Right ventricle myocardium superior (tissue), 1 donor: Measurements from ENCODE around the gene KIRREL1. TPM values are rescaled to one million over a fixed set of nuclear protein-coding genes. Genes with fewer than 3 reads are reported as not detected.

Source experiments
- ATAC-seq: fragments of 200-7000 bp; cut with Tn5 transposase; one replicate; pipeline ENCODE4 v1.9.1; 2020; ENCODE audit warnings: mild to moderate bottlenecking; ENCODE audit not compliant: poor library complexity
- DNase-seq: peaks from one replicate; pipeline ENCODE4 v3.0.0-alpha.2; 2020
- intact Hi-C: fragments of 100-400 bp; cut with DNase I; formaldehyde crosslinking; loops from one replicate; pipeline ENCODE4 v1.11.2; 2022
- total RNA-seq: library from RNA; stranded (reverse); fragmentation: NEBNext Ultra II Directional; extraction: Animal tissue kit (Norgen Biotek cat#: 25700); gene quantifications from one replicate; pipeline ENCODE4 v1.2.1, GENCODE V29; 2021
- donor health status: DM: no; HTN: yes; CAD: no; lungs with severe emphysema.

The KIRREL1 gene
- total RNA-seq, 1 donor from 2014 or later = 9.5 TPM

GRCh38 chr1:158087320-158087927, 94.0 kb downstream of the KIRREL1 start:
- intact Hi-C loops = loop anchor here (2.0 kb wide), 1 partner anchor 95 kb away; the partner anchor contains the start of gene KIRREL1
- DNase-seq = peak; percentile 46
- peak; percentile 45 for ATAC-seq

- intact Hi-C loops = no loop called here
- DNase-seq (no peak), ATAC-seq (no peak)
Observed at GRCh38 chr1:158089476-158089875, 96.0 kb downstream of the KIRREL1 start.

DNA sequence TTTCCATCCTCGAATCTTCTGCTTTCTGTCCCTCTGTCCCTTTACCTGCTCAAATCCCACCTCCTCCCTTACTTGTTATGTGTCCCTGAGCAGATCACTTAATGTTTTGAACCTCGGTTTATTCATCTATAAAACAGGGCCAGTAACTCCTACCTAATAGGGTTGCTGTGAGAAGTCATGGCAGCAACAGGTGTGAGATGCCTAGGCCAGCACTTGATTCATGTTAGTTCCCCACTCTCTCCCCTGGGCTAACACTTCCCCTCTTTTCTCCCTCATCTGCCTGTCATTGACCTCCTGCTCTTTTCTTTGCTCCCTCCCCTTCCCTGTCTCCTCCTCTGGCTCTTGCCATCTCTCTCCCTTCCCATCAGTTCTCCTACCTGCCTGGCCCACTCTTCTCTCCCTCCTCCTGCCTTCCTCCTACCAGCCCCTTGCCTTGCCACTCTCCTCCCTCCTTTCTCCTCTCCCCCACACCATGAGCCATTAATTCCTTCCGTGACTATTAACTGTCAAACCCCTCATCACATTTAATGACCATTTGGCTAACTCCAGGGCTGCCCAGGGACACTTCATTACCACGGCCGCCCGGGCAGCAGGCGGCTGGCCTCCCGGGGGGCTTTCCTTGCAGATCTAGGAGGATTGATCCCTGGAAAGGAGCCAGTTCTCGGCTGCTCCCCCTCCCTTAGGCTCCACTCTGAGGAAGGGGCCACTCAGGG, 96.6 kb downstream of the KIRREL1 start:
- ATAC-seq (no peak), DNase-seq (no peak)
- intact Hi-C loops = no loop called here

DNA sequence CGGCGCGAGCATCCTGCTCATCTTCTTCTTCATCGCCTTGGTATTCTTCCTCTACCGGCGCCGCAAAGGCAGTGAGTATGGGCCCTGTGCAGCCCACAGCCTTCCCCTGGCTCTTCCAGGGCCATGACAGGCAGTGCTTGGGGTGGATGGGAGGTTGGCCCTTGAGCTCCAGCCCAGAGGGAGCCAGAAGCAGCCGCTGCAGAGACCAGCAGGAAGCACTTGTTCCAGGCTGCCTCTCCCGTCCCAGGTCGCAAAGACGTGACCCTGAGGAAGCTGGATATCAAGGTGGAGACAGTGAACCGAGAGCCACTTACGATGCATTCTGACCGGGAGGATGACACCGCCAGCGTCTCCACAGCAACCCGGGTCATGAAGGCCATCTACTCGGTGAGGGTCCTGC, 99.9 kb downstream of the KIRREL1 start:
- DNase-seq = no peak
- intact Hi-C loops = no loop called here
- ATAC-seq = no peak

DNA sequence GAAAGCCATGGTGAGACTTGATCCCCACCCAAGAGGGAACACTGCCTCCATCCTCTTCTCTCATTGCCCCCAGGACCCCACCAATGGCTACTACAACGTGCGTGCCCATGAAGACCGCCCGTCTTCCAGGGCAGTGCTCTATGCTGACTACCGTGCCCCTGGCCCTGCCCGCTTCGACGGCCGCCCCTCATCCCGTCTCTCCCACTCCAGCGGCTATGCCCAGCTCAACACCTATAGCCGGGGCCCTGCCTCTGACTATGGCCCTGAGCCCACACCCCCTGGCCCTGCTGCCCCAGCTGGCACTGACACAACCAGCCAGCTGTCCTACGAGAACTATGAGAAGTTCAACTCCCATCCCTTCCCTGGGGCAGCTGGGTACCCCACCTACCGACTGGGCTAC, 101.1 kb downstream of the KIRREL1 start:
- intact Hi-C loops = no loop called here
- DNase-seq (no peak), ATAC-seq (no peak)

- intact Hi-C loops = no loop called here
- ATAC-seq (peak; percentile 71), DNase-seq (no peak)
Observed at GRCh38 chr1:158095737-158096335, 102.4 kb downstream of the KIRREL1 start.

GRCh38 chr1:158098256-158098655, 104.8 kb downstream of the KIRREL1 start:
- intact Hi-C loops = no loop called here
- ATAC-seq (no peak), DNase-seq (no peak)

DNA sequence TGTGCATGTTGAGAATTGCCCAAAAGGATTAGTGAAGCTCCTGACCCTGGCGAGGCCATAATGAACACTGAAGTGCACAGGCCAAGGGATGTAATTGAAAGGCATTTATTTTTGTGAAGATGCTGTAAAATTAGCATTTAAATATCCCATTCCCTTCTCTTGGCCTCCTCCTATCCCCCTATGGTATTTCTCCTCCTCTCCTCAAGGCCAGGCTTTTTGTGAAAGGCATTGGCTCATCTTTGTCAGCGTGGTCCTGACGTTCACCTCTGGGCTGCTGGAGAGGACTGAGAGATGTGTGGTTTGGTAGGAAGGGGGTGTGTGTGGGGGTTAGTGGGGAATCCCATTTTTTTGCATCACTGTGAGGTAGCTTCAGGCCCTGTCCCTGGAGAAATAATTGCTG, 105.7 kb downstream of the KIRREL1 start:
- intact Hi-C loops = no loop called here
- ATAC-seq = no peak
- DNase-seq = no peak

DNA sequence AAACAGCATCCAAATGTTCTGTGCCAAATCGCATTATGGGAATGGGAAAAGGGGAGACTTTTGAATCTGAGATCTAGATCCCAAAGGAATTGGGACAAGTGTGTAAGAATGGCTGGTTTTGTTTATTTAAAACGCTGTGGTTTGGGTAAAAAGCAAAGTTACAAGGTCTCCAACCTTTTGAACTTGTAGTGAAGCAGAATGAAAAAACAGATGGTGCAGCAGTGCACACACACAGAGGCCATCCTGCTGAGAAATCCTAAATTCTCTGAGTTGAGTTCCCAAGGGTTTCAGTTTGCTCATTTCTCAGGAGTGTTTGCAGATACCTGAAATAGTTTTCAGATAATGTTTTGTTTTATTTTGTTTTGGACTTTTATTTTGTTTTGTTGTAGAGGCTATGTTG, 107.1 kb downstream of the KIRREL1 start:
- no peak for ATAC-seq
- no peak for DNase-seq
- intact Hi-C loops = no loop called here

DNA sequence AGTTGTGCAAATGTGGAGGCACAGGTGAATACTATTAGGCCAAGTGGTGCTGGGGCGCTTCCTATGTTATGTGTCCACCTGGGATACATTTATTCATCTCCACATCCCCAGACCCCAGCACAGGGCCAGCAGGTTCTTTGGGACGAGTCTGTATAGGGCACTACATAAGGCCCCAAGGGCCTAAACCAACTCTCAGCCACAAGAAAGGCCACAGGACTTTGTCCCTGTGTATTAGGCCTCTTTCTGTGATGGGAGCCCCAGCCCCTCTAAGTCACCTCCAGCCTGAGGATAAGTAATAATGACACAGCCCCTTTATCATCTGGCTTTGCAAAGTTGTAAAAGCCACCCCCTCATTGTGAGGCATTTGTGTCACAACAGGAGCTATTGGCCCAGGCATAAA, 108.0 kb downstream of the KIRREL1 start:
- intact Hi-C loops = no loop called here
- ATAC-seq (no peak), DNase-seq (no peak)

DNA sequence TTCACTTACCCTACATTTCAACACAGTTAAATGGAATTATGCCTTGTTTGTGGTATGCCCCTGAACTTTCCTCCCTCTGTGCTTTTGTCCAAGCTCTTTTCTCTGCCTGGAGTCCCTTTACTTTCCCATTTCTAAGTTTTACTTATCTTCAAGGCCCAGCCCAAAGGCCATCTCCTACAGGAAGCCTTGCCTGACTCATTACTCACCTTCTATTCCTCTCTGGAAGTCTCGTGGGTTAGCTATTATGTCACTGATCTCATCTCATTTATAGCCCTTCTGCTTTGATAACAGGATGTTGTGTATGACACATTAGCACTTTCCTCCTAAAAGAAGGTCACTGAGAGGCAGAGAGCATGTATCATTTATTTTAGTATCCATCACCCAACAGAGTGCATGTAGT, 108.5 kb downstream of the KIRREL1 start:
- ATAC-seq (no peak), DNase-seq (no peak)
- intact Hi-C loops = no loop called here

DNA sequence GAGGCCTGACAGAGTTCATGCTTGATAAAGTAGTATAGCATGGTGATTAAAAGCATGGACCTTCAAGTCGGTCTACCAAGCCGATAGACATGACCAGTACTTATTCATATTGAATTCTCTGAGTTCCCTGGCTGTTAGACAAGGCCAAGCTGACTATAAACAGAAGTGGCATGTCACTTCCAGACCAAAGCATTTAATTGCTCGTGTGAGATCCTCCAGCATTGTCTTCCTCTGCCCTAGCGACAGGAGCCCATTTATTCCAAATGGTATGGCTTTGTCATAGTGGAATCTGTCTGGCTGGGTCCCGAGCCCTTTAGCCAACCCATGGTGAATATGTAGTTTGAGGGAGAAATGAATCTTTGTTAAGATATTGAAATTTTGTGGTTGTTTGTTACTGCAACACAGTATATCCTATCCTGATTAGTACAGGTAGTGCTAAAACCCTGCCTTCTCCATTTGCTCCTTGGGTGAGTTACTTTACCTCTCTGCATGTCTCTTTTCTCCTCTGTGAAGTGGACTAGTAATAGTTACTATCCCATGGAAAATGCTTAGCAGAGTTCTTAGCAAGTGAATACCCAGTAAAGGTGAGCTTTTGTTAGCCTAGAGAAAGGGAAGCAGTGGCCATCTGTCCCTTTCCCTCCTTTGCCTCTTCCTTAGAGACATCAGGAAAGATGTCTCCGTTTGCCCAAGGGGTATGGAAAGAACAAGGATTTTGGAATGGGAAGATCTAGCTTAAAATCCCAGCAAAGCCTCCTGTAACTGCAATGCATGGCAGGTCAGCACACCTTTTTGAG, 109.6 kb downstream of the KIRREL1 start:
- DNase-seq (no peak), ATAC-seq (no peak)
- intact Hi-C loops = no loop called here

DNA sequence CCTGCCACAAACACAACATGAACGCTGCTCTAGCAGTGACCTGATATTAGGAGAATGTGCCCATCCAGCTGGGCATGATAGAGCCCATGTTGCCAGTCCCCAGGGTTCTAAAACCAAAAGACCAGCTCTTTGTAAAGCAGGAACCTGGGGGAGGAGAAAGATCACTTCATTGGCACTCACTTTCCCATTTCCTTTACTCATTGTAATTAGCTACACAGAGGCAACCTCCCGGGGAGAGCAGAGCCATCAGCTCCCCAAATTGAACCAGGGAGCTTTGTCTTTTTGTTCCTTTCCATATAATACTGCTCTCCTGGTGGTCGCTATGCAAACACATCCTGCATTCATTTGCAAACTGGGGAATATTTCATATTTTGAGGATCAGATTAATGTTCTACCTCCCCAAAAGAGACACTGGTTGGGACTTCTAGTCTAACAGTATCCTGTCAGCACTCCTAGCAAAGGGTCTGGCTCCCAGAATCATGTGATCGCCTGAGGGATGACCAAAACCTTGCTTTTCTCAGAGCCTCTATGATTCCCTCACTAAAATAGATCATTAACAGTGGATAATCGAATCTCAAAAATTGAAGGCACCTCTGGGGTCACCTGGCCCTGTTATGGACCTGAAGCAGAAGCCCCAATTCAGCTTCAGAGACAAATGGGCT, 110.5 kb downstream of the KIRREL1 start:
- intact Hi-C loops = no loop called here
- no peak for DNase-seq
- ATAC-seq = no peak

DNA sequence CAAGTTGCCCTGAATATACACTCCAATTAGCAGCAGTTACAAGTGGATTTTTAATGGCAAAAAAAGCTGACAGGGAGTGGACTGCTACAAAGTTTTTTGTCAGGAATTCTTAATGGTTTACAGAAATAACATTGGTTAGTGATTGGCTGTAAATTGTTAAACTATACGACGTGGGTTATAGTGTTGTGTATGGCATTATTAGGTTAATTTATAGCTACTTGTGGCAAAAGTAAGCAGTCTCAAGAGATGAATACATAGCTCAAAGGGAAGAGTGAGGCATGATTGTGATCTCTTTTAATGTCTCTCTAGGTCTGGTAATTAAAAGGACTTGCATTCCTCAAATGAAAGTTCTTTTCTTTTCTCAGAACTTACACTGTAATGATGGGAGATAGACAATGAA, 111.4 kb downstream of the KIRREL1 start:
- DNase-seq = no peak
- intact Hi-C loops = no loop called here

DNA sequence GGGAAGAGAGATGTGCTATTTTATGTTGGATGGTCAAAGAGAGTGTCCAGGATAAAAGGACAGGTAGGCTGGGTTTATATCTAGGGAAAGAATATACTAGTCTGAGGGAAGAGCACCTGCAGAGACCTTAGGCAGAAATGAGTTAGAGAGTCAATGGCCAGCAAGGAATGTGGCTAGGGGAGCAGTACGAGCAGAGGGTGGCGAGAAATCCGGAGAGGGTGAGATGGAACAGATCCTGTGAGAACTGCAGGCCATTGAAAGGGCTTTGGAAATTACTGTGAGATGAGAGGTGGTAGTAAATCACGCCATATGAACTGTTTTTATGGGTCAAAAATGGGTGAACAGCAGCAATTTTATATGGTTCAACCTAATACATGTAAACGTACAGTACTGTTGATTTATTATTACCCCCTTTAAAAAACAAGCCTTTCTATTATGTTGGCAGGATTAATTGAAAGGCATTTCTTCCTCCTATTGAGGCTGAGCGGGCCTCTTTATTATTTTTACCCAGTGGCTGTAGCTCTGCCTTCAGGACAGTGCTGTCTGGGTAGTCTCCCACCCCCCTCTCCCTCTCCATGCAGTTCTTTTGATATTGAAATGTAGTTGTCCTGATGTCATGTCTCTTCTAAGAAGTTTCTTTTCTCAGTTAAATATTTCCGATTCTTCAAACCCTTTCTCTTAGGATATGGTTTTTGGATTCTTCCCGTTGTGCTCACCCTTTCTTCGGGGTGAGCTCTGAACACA, 112.1 kb downstream of the KIRREL1 start:
- intact Hi-C loops = no loop called here
- ATAC-seq (no peak), DNase-seq (no peak)

More for the DNA sequence above, 111.4 kb downstream of the KIRREL1 start:
- ATAC-seq = no peak

DNA sequence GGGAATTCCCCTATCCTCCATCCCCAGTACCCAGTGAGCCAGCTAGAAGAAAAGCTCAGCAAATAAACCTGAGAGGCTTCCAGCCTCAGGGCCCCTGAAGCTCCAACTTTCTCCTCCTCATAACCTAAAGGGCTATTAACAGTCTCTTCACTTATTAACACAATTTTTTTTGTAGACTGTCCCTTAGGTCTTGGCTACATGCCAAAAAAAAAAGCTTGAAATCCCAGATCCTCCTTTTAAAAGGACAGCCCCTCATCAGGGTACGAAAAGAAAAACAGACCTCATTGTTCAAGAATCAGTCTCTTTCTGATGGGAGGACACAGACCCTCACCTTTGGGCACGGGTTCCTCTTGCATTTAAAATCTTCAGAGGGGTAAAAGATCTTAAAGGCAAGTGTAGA, 114.5 kb downstream of the KIRREL1 start:
- DNase-seq (no peak), ATAC-seq (no peak)
- intact Hi-C loops = no loop called here

DNA sequence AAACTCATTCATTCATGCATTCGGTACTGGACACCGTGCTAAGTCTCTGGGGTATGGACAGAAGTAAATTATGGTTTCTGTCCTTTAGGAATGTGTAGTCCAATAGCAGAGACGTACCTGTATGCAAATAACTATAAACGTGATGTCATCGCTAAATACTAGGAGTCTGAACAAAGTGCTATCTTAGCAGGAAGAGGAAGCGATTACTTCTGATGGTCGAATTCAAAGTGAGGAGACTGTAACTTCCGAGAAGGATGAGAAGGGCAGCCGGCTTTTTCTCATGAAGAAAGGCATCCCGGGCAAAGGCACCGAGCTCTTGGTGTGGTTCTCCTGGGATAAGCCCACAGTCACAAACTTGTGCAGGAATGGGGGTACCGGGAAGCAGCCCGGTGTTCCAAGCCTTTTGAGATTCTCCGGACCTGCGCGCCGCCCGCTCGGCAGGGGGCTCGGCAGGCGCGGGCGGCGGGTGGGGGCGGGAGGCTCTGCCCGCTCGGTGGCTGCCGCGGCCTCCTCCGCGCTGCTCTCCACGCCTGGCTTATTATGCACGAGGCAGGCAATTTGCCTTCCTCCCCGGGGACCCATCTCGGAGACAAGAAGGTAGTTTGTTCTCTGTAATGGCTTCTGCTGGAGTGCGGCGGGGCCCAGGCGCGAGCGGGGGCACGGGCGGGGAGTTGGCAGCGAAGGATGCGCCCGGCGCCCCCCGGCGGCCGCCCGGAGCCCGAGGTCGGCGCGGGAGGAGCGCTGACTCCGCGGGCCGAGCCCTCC, 119.7 kb downstream of the KIRREL1 start:
- ATAC-seq (peak; percentile 84), DNase-seq (peak; percentile 49)
- intact Hi-C loops = no loop called here

DNA sequence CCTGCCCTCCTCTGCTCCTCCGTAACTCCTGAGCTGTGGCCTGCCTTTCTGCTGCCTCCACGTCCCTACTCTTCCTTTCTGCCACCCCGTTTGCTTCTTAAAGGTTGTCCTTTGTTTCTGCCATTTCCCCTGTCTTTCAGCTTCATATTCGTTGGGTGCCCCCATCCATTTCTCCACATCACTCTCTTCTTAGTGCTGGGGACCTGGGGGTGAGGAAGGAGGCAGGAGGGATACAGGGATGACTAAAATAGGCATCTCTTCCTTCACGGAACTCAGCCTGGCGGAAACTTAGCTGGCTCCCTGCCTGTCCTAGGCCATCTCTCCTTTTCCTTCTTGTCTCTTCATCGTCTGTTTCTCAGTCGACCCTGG, 120.3 kb downstream of the KIRREL1 start:
- ATAC-seq (no peak), DNase-seq (no peak)
- intact Hi-C loops = no loop called here
